Duodenal mucosa (tissue), 2 donors: ENCODE results near the gene TRIM44.

Experiments used
- H3K27ac ChIP-seq: one replicate; pipeline ENCODE4 v1.7.0; 2013; ENCODE audit warnings: low read depth, low read length
- H3K27me3 ChIP-seq, 2 donors: one replicate each; pipeline ENCODE4 v1.7.0; 2013; ENCODE audit warnings: low read length in 2 of 2, control low read depth in 1 of 2; ENCODE audit not compliant: insufficient read depth in 2 of 2, control insufficient read depth in 1 of 2
- H3K36me3 ChIP-seq, 2 donors: one replicate each; pipeline ENCODE4 v1.7.0; 2013; ENCODE audit warnings: low read length in 2 of 2, control low read depth in 1 of 2; ENCODE audit not compliant: insufficient read depth in 2 of 2, control insufficient read depth in 1 of 2
- H3K4me1 ChIP-seq, 2 donors: one replicate each; pipeline ENCODE4 v1.7.0; 2013; ENCODE audit warnings: low read length in 2 of 2, control low read depth in 1 of 2; ENCODE audit not compliant: insufficient read depth in 2 of 2, control insufficient read depth in 1 of 2
- H3K4me3 ChIP-seq, 2 donors: one replicate each; pipeline ENCODE4 v1.7.0; 2013; ENCODE audit warnings: low read length in 2 of 2, low read depth in 1 of 2
- H3K9ac ChIP-seq, 2 donors: one replicate each; pipeline ENCODE4 v1.7.0; 2013; ENCODE audit warnings: low read length in 2 of 2, low read depth in 1 of 2
- H3K9me3 ChIP-seq, 2 donors: one replicate each; pipeline ENCODE4 v1.7.0; 2013; ENCODE audit warnings: low read length in 2 of 2, control low read depth in 1 of 2; ENCODE audit not compliant: control insufficient read depth in 1 of 2

The TRIM44 gene

GRCh38 chr11:35784699-35785098, 122.1 kb downstream of the TRIM44 start:
- no peaks in the 10 kb centered on the region for H3K4me1 ChIP-seq
- H3K9ac ChIP-seq: no peak overlapping the region
- no peaks in the 10 kb centered on the region for H3K27me3 ChIP-seq
- H3K36me3 ChIP-seq: peaks cover 0 to 3% of the 10 kb centered on the region in 2 donors
- H3K9me3 ChIP-seq: no peaks in the 10 kb centered on the region
- no peak overlapping the region for H3K4me3 ChIP-seq
- H3K27ac ChIP-seq: no peak overlapping the region

GRCh38 chr11:35785287-35786167, 123.0 kb downstream of the TRIM44 start:
- no peaks in the 10 kb centered on the region for H3K27me3 ChIP-seq
- no peaks in the 10 kb centered on the region for H3K4me1 ChIP-seq
- H3K9me3 ChIP-seq: no peaks in the 10 kb centered on the region
- no peak overlapping the region for H3K9ac ChIP-seq
- H3K36me3 ChIP-seq: peaks cover 0 to 3% of the 10 kb centered on the region in 2 donors
- no peak overlapping the region for H3K4me3 ChIP-seq
- no peak overlapping the region for H3K27ac ChIP-seq

GRCh38 chr11:35786188-35786587, 123.6 kb downstream of the TRIM44 start:
- Histone ChIP-seq H3K27me3 (no peaks in the 10 kb centered on the region), H3K9ac (no peak overlapping the region), H3K9me3 (no peaks in the 10 kb centered on the region), H3K36me3 (peaks cover 0 to 3% of the 10 kb centered on the region in 2 donors), H3K4me3 (no peak overlapping the region), H3K4me1 (no peaks in the 10 kb centered on the region), H3K27ac (no peak overlapping the region)

DNA sequence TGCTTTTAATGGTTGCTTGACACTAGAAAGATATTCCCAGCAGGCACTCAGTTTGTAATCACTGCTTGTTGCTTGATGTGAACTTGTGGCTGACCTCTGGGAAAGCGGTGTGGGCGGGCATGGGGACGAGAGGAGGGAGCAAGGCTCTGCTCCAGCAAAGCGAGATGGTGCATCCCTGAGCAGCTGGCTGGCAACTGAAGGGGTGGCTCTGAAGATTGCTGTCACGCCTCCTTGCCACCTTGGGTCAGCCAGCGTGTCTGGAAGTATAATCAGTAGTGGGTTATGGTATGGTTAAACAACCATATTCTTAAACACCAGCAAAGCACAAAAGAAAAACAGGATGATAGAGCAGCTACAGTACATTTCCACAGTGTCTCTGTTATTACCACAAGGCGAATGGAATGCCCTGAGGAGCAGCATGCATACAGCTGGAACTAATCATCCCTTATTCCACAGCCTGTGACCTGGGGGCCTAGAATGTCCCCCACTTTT, 124.5 kb downstream of the TRIM44 start:
- Histone ChIP-seq H3K9me3 (no peaks in the 10 kb centered on the region), H3K36me3 (peaks cover 0 to 3% of the 10 kb centered on the region in 2 donors), H3K9ac (no peak overlapping the region), H3K4me3 (no peak overlapping the region), H3K27me3 (no peaks in the 10 kb centered on the region), H3K4me1 (no peaks in the 10 kb centered on the region), H3K27ac (no peak overlapping the region)

- H3K4me3 ChIP-seq: no peak overlapping the region
- H3K4me1 ChIP-seq: peaks cover 1 to 4% of the 10 kb centered on the region in 2 donors
- peaks cover 0 to 3% of the 10 kb centered on the region in 2 donors for H3K36me3 ChIP-seq
- H3K27ac ChIP-seq: no peak overlapping the region
- no peak overlapping the region for H3K9ac ChIP-seq
- H3K27me3 ChIP-seq: no peaks in the 10 kb centered on the region
- H3K9me3 ChIP-seq: no peaks in the 10 kb centered on the region
These were observed 125.1 kb downstream of the TRIM44 start for GRCh38 chr11:35787626-35788025.

DNA sequence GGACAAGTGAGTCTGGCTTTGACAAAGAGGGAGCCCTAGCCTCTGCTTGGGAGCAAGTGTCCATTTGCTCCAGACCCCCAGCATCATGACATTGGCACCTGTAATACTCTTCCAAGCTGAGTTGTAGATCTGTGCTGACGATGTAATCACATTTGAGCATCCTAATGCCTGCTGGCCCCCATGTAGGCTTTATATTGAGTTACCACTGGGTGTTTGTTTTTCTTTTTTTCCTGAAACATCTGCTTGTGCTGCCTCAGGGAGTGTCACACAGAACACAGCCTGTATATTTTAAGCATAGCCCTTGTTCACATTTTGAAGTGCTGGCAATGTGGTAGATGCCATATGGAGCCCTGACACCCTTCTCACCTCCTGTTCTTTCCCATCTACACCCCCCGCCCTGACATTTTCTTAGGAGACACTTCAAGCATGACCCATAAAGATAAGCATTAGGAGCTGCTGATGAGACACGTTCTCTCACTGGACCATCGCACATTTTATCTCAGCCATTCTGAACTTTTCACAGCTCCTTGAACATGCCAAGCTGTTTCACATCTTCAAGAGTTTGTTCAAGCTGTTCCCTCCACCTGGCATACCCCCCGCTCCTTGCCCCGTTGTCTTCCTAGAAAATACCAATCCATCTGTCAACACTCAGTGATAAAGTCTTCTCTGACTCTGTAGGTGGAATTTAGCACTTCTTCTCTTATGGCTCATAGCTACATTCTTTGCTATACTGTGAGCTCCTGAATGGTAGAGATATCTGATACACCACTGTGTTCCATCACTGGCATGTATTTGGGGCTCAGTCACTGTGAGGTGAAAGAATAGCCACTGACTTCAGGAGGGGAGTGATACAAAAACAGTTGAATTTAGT, 128.7 kb downstream of the TRIM44 start:
- Histone ChIP-seq H3K4me3 (no peak overlapping the region), H3K36me3 (peaks cover 0 to 3% of the 10 kb centered on the region in 2 donors), H3K27me3 (no peaks in the 10 kb centered on the region), H3K27ac (no peak overlapping the region), H3K9me3 (no peaks in the 10 kb centered on the region), H3K9ac (no peak overlapping the region), H3K4me1 (peaks cover 3 to 5% of the 10 kb centered on the region in 2 donors)

DNA sequence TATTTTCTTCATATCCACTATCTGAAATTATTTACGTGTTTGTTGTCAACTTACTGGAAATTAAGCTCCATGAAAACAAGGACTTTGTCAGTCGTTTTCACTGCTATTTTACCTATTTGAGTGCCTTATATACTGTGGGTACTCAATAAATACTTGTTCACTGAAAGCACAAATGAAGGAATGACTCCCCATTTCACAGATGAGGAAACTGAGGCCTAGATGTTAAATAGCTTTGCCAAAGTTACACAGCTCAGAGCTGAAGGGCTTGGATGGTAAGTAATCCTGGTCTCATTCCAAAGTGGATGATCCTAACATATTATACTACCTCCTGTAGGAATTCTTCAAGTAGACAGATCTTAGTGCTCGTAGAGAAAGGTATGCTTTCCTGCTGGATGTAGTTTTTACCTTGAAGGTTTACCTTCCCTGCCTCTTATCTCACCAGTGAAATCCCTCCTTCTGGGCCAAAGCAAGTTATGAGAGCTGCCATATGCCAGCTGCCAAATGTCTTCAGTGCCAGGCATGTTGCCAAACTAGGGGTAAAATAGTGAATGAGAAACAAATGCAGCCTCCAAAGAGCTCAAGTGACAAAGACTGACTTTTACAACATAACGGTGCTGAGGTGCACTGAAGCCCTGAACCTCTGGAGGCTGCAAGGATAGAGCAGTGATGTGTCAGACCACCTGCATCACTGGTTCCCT, 129.7 kb downstream of the TRIM44 start:
- Histone ChIP-seq H3K4me3 (no peak overlapping the region), H3K27ac (no peak overlapping the region), H3K9ac (no peak overlapping the region), H3K27me3 (no peaks in the 10 kb centered on the region), H3K4me1 (peaks cover 3 to 5% of the 10 kb centered on the region in 2 donors), H3K9me3 (no peaks in the 10 kb centered on the region), H3K36me3 (no peaks in the 10 kb centered on the region)

DNA sequence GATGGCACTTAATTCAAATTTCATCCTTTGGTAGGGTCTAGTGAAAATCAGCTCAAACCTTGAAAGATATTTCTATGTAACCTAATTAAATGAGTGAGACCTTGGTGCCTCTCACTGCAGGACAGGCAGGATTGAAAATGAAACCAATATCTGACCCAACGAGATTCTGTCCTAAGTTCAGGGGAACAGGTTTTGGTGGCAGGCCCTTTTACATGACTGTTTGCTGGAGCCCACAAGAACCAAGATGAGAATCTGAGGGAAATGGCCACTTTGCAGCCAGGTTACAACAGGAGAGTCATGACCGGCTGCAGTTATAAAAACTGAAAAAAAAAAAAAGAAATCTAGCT, 130.2 kb downstream of the TRIM44 start:
- H3K27ac ChIP-seq: no peak overlapping the region
- no peak overlapping the region for H3K9ac ChIP-seq

GRCh38 chr11:35794333-35794732, 131.8 kb downstream of the TRIM44 start:
- H3K9ac ChIP-seq: no peak overlapping the region
- no peak overlapping the region for H3K27ac ChIP-seq
- H3K4me3 ChIP-seq: no peak overlapping the region
- no peaks in the 10 kb centered on the region for H3K9me3 ChIP-seq
- no peaks in the 10 kb centered on the region for H3K27me3 ChIP-seq
- H3K36me3 ChIP-seq: no peaks in the 10 kb centered on the region
- H3K4me1 ChIP-seq: peaks cover 3 to 5% of the 10 kb centered on the region in 2 donors

More for the DNA sequence above, 130.2 kb downstream of the TRIM44 start:
- Histone ChIP-seq H3K27me3 (no peaks in the 10 kb centered on the region), H3K9me3 (no peaks in the 10 kb centered on the region), H3K36me3 (no peaks in the 10 kb centered on the region), H3K4me1 (peaks cover 3 to 5% of the 10 kb centered on the region in 2 donors), H3K4me3 (no peak overlapping the region)
